ENCODE measurements around the gene TMEM201.

The TMEM201 gene

GRCh38 chr1:9626201-9626608 lies 37.5 kb downstream of the TMEM201 start:
- no peak overlapping the region for H3K4me3 ChIP-seq (ENCODE audit: low read depth, low read length)

GRCh38 chr1:9628541-9629444 lies 40.1 kb downstream of the TMEM201 start:
- no peak for DNase-seq (ENCODE audit: low read depth)
- H3K4me3 ChIP-seq (ENCODE audit: low read depth, low read length): no peak overlapping the region
- TF ChIP-seq CTCF (conservative IDR thresholded peaks at IDR 0.05; ENCODE audit: low read depth, low read length): no peak

More at GRCh38 chr1:9626201-9626608, 37.5 kb downstream of the TMEM201 start:
- no peak for TF ChIP-seq CTCF (conservative IDR thresholded peaks at IDR 0.05; ENCODE audit: low read depth, low read length)
- no peak for DNase-seq (ENCODE audit: low read depth)

DNA sequence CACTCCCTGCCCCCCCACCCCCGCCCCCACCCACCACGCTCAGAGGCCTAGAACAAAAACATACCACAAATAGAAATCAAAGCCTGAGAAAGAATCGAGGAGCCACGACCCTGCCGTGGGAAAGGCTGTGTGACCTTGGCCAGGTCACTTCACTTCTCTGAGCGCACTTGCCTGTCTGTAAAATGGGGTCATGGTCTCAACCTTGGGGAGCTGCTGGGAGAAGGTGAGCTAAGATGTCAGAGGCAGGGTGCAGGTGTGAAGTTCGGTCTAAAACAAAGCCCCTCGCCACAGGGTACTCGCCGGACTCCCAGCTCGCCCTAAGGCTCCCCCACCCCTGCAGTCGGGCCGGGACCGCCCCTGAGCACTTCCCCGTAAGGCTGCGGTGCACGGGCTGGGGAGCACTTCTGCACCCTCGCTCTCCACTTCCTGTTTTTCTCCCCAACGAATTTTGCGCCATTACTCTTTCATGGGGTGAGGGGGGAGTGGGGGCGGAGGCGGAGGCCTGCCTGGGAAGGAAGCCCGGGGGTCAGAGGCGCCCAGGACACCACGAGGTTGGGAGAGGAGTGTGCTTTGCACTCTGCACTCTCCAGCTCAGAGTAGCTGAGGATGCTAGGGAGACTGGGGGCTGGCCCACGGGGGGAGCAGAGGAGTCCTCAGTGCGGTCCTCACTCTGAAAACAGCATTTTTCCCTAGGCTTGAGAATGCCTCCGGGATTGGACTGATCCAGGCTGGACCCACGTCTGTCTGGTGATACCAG lies 40.9 kb downstream of the TMEM201 start:
- DNase-seq (ENCODE audit: low read depth): peak; percentile 11

GRCh38 chr1:9630331-9631111 lies 41.8 kb downstream of the TMEM201 start:
- DNase-seq (ENCODE audit: low read depth): no peak
- H3K4me3 ChIP-seq (ENCODE audit: low read depth, low read length): no peak overlapping the region
- TF ChIP-seq CTCF (conservative IDR thresholded peaks at IDR 0.05; ENCODE audit: low read depth, low read length): no peak

More for the DNA sequence above, 40.9 kb downstream of the TMEM201 start:
- H3K4me3 ChIP-seq (ENCODE audit: low read depth, low read length): no peak overlapping the region
- no peak for TF ChIP-seq CTCF (conservative IDR thresholded peaks at IDR 0.05; ENCODE audit: low read depth, low read length)

- H3K4me3 ChIP-seq (ENCODE audit: low read depth, low read length): no peak overlapping the region
- TF ChIP-seq CTCF (conservative IDR thresholded peaks at IDR 0.05; ENCODE audit: low read depth, low read length): no peak
- no peak for DNase-seq (ENCODE audit: low read depth)
Observed at GRCh38 chr1:9631613-9632012, 42.9 kb downstream of the TMEM201 start.

DNA sequence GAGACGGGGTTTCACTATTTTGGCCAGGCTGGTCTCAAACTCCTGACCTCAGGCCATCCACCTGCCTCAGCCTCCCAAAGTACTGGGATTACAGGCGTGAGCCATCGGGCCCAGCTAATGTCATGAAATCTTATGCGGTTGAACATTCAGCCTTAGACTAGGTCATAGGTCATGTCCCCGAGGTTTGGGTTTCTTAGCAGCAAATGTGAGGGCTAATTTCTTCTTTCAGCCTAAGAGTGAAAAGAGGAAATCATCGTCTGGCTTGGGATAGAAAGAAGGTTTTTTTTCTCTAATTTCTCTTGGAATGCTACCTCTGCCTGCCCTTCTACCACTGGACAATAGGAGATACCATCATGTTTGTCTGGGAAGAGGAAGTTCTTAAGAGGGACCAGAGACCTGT lies 44.8 kb downstream of the TMEM201 start:
- TF ChIP-seq CTCF (conservative IDR thresholded peaks at IDR 0.05; ENCODE audit: low read depth, low read length): no peak
- DNase-seq (ENCODE audit: low read depth): no peak
- no peak overlapping the region for H3K4me3 ChIP-seq (ENCODE audit: low read depth, low read length)
